Activated CD8-positive, alpha-beta memory T cell treated with anti-CD3 and anti-CD28 coated beads, Interleukin-2, amount 50 U/mL, for 24 hours (primary cell): Measurements from ENCODE around the gene MAL.

Experiments
- DNase-seq: peaks from one replicate; pipeline ENCODE4 v3.0.0-alpha.2; 2020; ENCODE audit errors: extremely low read depth

Gene MAL

DNA sequence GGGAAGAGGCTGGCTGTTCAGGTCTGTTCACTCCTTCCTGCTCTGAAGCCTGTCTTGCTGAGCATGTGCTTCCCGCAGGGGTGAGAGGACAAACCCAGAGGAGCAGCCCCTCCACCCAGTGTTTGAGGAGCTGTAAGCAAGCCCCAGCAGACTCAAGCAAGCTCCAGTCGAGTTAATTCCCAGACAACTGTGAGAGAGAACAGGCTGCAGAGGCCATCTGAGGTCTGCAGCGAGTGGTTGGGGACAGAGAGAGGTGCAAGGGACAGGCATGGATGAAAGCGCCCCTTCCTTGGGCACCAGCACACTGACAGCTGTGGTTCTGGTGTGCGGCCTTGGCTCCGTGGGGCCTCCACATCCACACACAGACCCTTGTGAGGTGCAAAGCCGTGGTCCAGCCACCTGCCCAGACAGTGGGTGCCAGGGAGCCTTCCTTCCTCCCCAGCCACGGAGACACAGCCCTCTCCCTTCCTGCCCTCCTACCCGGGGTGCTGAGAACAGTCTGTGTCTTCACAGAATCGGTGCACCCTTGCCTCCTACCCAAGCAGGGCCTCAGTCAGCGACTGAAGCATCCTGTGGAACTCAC is 36.2 kb downstream of the MAL start:
- DNase-seq: no peak

DNA sequence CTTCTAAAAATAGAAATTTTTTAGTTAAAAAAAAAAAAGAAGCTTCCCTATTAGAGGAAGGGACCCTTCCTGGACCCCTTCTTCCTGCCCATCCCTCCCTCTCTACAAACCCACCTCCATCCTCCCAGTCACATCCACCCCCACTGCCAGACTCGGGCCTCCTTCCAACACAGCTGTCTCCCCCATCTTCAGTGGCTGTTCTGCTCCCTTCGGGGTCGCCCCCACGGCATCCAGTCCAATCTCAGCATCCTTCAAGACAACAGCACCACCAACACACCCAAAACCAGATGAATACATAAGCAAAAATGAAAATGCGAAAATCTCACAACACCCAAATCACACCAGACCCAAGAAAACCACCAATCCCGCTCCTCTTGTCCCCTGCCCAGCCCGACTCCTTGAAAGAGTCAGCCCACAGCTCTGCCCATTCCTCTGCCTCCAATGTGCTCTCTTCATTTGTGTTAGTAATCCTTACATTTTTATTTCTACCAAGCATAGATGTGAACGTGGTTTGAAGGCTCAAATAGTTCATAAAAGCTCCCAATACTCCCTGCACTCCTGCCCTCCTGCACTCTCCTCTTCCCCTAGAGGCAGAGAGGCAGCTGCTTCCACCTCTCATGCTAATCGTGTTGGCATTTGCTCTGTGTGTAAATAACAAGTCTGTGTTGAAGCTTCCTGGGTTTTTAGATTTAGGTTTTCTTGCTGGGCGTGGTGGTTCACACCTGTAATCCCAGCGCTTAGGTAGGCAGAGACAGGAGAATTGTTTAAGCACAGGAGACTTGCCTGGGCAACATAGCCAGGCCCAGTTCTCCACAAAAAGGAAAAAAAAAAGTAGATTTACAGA is 37.0 kb downstream of the MAL start:
- no peak for DNase-seq

DNA sequence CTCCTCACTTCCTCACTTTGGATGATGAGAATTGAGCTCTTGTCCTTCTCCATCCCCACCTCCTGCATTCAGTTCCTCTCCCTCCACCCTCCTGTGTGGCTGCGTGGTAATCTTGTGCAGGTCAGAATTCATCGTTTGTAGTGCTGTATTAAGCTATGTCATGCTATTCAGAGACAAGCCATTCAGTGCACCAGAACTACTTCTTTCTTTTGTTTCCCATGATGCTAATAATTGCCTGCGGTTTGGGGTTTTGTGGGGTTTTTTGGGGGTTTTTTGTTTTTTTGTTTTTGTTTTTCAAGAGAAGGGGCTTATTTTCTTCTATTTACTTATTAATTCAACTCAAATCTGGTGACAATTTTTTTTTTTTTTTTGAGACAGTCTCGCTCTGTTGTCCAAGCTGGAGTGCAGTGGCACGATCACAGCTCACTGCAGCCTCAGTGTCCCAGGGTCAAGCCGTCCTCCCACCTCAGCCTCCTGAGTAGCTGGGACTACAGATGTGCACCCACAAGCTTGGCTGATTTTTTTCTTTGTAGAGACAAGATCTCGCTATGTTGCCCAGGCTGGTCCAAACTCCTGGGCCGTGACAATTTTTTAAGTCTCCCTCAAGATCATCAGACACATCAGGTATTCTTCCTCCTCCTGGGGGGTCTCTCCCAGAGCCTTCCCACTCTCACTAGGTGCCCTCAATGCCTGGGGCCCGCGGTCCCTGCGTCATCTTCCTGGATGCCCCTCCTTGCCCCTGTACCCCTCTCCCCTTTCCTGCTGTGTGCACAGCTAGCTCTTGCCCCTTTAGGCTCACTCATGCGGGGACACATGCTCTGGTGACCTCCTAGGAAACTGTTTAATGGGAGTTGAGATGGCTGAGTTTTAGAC is 37.8 kb downstream of the MAL start:
- no peak for DNase-seq

DNA sequence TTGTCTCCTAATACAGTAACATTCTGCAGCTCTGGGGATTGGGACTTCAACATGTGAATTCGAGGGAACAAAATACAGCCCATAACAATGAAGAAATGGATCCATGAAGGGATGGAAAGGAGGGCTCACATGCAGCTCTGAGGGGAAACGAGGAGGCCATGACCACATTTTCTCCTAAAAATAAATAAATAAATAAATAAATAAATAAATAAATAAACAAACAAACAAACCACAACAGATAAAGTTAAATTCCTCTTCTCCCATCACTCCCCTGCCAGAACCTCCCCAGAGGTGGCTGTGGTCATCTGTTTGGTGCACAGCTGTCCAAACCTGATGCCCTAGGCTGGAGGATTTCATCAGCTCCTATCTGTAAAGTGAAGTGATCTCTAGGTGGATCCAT is 42.7 kb downstream of the MAL start:
- DNase-seq: no peak

DNA sequence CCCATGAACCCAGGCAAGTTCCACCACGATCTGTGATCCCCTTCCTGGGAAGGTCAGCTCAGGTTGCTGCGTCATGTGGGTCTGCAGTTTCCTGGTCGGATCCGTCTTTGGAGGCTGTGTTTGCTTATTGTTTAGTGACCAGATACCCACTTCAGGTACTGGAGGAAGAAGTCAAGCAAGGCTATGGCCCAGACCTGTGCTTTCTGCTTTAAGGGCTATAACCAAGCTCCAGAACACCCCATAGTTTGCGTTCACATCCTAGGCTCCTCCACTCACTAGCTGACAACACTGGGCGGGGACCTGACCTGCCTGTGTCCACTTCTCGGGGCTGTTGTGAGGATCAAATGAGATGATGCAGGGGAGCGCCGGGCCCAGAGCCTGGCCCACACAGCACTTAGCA is 44.0 kb downstream of the MAL start:
- DNase-seq: no peak

DNA sequence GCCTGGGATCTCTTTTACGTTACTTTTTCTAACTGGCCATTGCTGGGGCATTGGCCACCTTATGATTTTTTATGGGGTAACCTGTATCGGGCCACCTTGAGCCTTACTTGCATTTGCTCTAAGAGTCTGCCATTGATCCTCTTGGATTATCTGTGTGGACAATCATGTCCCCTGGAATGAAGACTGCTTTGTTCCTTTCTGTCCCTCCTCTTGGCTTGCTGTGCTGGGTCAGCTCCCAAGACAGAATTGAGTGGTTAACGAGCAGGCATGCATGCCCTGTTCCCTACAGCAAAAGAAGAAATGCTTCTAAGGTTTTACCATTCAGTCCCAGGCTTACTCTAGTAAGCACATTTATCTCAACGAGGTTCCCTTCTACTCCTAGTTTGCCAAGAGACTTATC is 46.3 kb downstream of the MAL start:
- DNase-seq: no peak

DNA sequence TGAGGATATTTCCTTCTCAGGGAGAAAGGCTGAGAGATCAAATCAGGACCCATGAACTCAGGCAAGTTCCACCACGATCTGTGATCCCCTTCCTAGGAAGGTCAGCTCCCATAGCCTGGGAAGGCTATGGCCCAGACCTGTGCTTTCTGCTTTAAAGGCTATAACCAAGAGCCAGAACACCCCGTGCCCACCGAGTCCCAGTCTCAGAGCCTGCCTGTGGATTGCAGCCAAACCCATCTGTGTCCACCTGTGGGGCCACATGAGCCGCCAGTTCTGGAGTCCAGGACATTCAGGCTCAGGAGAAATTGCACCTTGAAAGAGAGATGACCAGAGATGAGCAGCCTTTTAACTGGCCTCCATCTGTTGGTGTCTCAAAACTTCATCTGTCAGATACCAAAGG is 46.9 kb downstream of the MAL start:
- no peak for DNase-seq

DNA sequence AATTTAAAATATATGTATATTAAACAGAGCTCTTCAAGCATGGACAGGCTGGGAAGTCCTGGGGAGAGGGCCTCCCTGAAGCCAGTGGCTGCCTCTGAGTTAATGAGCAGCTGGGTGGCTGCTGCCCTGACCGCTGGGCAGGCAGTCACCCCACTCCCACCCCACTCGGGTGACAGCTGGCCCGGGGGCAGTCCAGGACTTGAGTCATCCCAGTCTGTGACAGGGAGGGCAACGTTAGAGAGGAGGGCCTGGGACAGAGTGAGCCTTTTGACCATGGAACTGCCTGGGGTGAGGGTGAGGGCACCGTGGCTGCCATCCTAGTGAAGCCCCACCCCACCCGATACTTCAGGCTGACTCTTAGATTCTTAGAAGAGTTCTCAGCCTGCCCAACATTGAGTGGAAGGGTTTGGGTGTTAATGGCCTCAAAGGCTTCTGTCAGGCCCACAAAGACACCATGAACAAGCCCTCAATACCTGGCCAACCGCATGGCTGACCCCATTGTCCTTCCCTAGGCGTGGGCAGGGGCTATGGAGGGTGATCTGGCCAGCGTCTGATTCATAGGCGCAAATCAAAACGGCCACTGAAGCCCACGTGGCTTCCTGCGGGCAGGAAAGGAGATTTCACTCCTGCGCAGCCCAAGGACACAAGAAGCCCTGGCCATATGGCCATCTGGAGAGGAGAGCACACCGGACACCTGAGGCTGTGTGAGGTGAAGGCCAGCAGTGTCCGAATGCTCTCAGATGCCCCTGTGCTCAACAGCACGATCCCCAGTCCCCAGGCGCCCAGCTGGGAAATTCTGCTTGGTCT is 48.6 kb downstream of the MAL start:
- no peak for DNase-seq

DNA sequence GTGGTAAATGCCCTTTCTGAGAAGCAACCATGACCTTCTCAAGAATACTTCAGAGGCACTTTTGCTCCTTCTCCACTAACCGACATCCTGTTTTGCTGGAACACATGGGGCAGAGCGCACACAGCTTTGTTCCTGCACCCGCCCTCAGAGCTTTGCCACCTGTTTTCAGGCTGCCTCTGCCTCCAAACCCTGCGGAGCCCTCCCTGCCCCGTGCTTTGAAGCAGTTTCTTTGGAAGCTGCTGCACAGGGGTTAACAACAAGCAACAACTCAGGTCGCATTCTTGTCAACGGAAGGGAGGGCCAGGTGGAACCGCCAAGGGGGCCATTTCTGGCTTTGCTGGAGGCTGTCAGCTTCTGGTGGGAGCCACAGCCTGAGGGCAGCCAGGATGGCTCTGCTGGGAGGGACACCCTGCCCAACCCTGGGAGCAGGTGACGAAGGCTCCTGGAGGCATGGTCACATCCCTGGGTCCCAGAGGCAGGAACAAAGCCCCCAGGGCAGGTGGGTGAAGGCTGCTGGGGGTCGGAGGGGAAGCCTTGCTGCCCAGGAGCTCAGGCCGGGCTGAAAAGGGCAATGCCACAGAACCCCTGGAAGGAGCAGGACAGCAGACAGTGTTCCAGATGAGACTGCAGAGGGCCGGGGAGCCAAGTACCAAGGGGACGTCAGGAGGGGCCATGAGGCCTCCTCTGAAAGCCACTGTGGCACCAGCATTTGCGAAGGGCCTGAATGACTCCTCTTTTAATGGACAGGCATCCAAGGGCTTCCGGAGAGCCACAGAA is 49.3 kb downstream of the MAL start:
- no peak for DNase-seq

DNA sequence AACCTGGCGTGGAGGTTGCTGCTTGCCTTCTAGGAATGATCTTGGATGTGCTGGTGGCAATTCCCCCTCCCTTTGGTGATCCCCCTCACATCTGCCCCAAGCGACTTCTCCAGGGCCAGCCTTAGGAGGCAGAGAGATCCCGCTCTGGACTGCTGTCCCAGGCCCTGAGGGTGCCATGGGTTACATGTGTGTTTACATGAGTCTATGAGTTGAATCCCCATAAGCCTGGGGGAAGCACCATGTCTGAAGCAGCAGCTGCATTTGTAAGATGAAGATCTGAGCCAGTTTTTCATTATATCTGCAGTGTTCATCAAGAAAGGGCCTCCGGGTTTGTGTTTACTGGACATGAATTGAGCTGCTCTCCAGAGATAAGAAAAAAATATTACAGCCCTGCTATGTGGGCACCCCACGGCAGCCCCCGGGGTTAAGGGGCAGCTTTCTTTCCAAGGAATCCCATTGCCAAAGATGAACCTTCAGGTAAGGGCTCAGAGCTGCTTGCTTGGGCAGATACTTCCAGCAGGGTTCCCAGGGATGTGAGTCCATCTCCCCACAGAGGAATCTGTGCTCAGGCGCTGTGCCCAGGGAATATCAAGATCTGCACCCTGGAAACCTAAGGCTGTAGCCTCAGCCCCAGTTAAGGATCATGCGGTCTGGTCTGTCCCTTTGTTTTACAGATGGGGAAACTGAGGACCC is 50.1 kb downstream of the MAL start:
- no peak for DNase-seq

DNA sequence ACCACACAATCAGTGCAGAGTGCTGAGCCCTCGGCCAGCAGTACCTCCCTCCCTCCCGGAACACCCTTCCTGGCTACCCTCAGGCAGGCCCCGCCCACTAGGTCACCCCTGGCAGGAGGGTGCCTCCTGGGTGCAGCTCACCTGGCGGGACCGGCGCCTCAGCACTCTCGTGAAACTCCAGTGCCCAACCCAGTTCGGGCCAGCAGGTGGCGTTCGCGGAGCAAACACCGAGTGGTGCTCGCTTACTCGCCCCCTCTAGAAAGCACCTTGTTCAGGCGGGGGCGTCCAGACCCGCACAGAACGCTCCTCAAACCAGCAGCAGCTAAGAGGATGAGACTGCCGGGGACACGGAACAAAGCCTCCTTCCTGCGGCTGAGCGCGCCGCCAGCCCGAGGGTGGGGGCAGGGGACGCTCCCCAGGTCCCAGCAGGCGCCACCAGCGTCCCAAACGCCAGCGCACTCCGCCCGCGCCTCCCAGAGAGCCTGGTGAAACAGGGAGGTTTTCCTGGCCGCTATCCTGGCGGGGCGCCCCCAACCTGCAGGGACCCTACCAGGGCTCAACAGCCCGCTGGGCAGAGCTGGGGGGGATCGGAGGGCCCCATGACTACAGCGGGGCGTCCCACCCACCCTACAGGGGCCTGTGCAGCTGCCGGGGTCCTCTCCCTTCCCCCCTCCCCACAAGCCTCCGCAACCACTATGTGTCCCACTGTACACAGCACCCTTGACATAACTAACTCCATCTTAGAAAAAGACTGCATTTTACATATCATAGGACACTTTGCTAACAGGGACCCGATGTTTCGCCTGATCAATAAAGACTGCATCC is 51.4 kb downstream of the MAL start:
- peak; percentile 67 for DNase-seq

DNA sequence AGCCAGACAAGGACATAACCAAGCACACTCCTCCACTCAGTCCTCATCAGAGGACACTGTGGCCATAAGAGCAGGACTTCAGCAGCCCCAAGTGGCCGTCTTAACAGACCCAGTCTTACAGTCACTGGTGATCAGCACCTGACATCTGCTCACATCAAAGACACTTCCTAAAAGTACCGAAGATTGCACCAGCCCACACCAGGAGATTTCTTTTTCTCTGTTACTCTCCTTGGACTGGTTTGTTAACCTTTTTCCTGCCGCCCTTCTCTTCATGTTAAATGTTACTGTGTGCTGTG is 52.0 kb downstream of the MAL start:
- no peak for DNase-seq

DNA sequence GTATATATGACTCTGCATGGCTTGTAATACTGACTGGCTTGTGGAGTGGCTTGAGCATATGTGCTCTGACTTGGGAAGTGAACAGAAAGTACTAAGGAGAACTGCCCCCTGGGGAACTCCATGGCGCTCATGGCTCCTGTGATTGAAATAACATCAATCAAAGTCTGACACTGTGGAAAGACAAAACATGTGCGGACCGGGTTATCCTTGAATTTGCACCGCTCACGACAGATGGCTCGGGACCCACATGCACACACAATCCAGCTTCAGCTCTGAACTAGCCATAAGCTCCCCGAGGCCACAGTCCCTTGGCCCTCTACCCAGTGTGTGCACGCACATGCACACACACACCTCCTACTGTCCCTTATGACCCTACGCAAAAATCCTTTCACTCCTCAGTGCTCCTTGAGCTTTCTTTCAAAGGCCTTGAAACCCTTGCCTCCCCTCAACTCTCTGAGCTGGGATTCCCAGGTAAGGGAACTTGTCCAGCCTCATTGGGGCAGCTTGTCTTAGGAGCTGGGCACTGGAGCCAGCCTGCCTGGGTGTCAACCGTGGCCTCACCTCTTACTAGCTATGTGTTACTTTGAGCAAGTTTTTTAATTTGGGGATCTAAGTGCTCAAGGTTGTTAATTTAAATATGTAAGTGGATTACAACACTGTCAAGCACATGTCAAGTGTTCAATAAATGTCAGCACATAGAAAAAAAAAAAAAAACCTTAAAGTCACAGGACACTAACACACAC is 52.5 kb downstream of the MAL start:
- DNase-seq: no peak

DNA sequence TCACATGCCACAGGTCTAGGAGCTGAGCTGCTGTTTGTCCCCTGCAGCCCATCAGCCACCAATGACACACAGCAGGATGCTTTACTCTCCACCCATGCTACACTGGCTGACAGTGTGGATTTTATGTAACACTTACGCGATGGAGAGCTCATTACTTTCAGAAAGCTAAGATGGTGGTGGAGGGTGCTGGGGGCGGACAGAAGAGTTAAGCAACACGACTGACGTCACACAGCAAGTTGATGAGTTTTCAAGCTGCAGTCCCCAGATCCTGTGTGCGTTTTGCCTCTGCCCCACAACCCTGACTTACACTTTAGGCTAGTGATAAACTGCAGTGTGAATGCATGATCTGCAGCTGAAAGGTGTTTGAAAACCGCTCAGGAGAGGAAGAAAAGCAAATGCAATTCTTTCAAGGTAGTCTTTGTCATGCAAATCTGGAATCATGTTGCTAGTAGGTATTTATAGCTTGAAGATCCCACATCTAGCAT is 53.7 kb downstream of the MAL start:
- no peak for DNase-seq

DNA sequence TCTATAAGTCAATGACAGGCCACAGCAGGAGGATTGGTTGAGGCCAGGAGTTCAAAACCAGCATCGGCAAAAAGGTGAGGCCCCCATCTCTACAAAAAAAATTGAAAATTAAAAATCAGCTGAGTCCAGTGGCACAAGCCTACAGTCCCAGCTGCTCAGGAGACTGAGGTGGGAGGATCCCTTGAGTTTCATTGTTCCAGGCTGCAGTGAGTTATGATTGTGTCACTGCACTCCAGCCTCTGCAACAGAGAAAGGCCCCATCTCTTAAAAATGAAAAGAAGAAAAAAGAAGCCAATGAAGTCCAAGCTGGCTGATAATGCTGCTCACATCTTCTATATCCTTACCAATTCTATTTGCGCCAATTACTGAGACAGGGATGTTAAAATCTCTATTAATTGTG is 57.0 kb downstream of the MAL start:
- no peak for DNase-seq

DNA sequence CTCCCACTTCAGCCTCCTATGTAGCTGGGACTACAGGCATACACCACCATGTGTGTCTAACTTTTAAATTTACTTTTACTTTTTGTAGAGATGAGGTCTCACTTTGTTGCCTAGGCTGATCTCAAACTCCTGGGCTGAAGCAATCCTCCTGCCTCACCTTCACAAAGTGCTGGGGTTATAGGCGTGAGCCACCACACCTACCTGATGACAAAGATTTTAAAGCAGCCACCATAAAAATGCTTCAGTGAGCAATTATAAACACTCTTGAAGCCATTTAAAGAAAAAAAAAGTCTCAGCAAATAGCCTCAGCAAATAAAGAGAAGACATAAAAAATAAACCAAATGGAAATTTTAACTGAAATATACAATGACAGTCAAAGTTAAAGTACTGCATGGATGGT is 60.5 kb downstream of the MAL start:
- no peak for DNase-seq

DNA sequence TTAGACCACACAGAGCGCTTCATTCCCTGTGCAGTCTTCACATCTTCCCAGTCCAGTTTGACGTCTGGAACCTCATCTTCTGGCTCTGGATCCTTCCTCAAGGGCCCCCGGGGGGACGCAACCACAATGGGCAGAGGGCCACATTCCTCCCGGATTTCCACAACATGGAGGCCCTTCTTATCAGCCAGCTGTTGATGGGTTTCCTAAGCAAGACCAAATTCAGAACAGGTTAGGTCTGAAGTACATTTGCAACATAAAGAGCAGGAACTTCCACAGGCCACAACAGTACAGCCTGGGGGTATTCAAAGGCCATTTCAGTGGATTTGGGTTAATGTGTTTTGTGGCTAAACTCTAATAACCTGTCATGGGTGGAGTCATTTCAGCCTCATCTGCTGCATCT is 61.9 kb downstream of the MAL start:
- no peak for DNase-seq

DNA sequence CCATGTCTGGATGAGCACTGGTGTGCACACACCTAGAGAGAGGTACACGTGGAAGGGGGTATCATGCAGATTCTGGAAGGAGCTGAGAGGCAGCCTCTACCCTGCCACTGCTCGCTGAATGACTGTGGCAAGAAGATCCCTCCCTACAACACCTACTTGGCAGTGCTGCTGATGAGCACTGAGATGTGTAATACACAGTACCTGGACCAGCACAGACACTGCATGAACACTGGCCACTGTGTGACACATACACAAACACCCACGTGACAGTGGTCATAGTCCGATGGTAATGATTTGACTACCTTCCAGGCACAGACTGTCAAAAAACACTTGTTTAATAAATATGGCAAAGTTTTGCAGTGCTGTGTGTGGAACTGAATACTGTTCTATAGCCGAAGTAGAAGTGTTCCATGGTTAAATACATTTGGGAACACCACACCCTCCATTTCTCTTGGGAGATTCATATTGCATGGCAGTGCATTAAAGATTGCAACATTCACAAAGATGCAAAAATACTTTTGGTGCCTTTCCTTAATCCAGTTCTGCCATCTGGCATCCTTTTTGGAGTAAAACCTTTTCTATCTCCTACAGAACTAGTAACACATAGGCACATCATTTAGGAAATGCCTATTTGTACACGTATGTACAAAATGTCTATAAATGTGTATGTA is 66.5 kb downstream of the MAL start:
- DNase-seq: no peak
